SK-N-SH (cell line): Measurements from ENCODE around the gene TNFSF11. TPM values are rescaled to one million over a fixed set of nuclear protein-coding genes. Genes with fewer than 3 reads are reported as not detected.

ENCODE experiments used
- CTCF ChIA-PET: fragments of 300-600, 350-600 bp; formaldehyde crosslinking; extraction: SDS; loops from one replicate; lab custom pipeline; 2021; lab: Yijun Ruan, JAX
- POLR2A ChIA-PET: fragments of 350-600 bp; sonication (Branson Sonifier 250); formaldehyde crosslinking; extraction: SDS; loops from one replicate; lab custom pipeline; 2020; ENCODE audit warnings: antibody characterized with exemption, inconsistent platforms; lab: Yijun Ruan, JAX
- DNase-seq: peaks from one replicate; pipeline ENCODE4 v3.0.0; 2012
- H2AFZ ChIP-seq: fragments of 200-600 bp; sonication (generic); 2 replicates; pipeline ENCODE4 v1.8.1; 2016; ENCODE audit warnings: antibody characterized with exemption, mild to moderate bottlenecking, low read depth
- H3F3A ChIP-seq: fragments of 200-600 bp; sonication (generic); replicated peaks from 2 replicates; pipeline ENCODE3; 2016; ENCODE audit warnings: antibody characterized with exemption, mild to moderate bottlenecking; ENCODE audit not compliant: insufficient read depth
- H3K27ac ChIP-seq, 2 experiments: fragments of 200-500 bp in 1 of 2; fragments of 200-600 bp in 1 of 2; sonication (Bioruptor generic) in 1 of 2; sonication (generic), shearing (Covaris generic) in 1 of 2; 2 replicates each; pipeline versions ENCODE4 v1.5.1 to v1.6.1; 2014 to 2016; ENCODE audit warnings: low read depth in 2 of 2, inconsistent platforms in 1 of 2, low read length in 1 of 2, mild to moderate bottlenecking in 1 of 2, mixed read lengths in 1 of 2
- H3K27me3 ChIP-seq: fragments of 200-600 bp; sonication (generic), shearing (Covaris generic); 2 replicates; pipeline ENCODE4 v1.6.1; 2016; ENCODE audit warnings: mixed run types; ENCODE audit not compliant: insufficient read depth
- H3K36me3 ChIP-seq, 2 experiments: fragments of 200-500 bp in 1 of 2; fragments of 200-600 bp in 1 of 2; sonication (Bioruptor generic) in 1 of 2; sonication (generic) in 1 of 2; replicated peaks in 1 of 2; 2 replicates each; pipeline versions ENCODE3 to v1.5.1; 2014 to 2016; ENCODE audit warnings: low read length in 1 of 2, mild to moderate bottlenecking in 1 of 2; ENCODE audit not compliant: insufficient read depth in 2 of 2, control insufficient read depth in 1 of 2
- H3K4me1 ChIP-seq, 2 experiments: fragments of 200-500 bp in 1 of 2; fragments of 200-600 bp in 1 of 2; sonication (Bioruptor generic) in 1 of 2; sonication (generic), shearing (Covaris generic) in 1 of 2; 2 replicates each; pipeline versions ENCODE4 v1.5.1 to v1.6.1; 2014 to 2016; ENCODE audit warnings: low read depth in 1 of 2, low read length in 1 of 2, mixed run types in 1 of 2; ENCODE audit not compliant: insufficient read depth in 2 of 2, control insufficient read depth in 1 of 2
- H3K4me2 ChIP-seq: fragments of 200-600 bp; sonication (generic), shearing (Covaris generic); 2 replicates; pipeline ENCODE4 v1.6.1; 2017; ENCODE audit warnings: mixed run types
- H3K4me3 ChIP-seq, 2 experiments: fragments of 200-500 bp in 1 of 2; fragments of 200-600 bp in 1 of 2; sonication (Bioruptor generic) in 1 of 2; sonication (generic), shearing (Covaris generic) in 1 of 2; 2 replicates each; pipeline versions ENCODE4 v1.5.1 to v1.8.1; 2014 to 2016; ENCODE audit warnings: low read depth in 2 of 2, inconsistent platforms in 1 of 2, low read length in 1 of 2, mild to moderate bottlenecking in 1 of 2, mixed read lengths in 1 of 2, moderate library complexity in 1 of 2
- H3K79me2 ChIP-seq: fragments of 200-600 bp; sonication (generic); 2 replicates; pipeline ENCODE4 v1.8.1; 2017; ENCODE audit warnings: mild to moderate bottlenecking; ENCODE audit not compliant: insufficient read depth
- H3K9ac ChIP-seq: fragments of 200-600 bp; sonication (generic); 2 replicates; pipeline ENCODE4 v1.6.1; 2017; ENCODE audit warnings: mixed run types
- H3K9me2 ChIP-seq: fragments of 200-600 bp; sonication (generic); 2 replicates; pipeline ENCODE4 v1.6.1; 2017; ENCODE audit warnings: mixed run types
- H3K9me3 ChIP-seq: fragments of 200-600 bp; sonication (generic); 2 replicates; pipeline ENCODE4 v1.6.1; 2017; ENCODE audit warnings: mixed run types, mild to moderate bottlenecking, moderate library complexity
- H4K20me1 ChIP-seq: fragments of 200-600 bp; sonication (generic); 2 replicates; pipeline ENCODE4 v1.6.1; 2017; ENCODE audit warnings: mild to moderate bottlenecking, mixed run types; ENCODE audit not compliant: insufficient read depth
- ELF1 ChIP-seq: IDR thresholded peaks from 2 replicates; pipeline ENCODE4 v1.4.0; 2012
- EP300 ChIP-seq, 2 experiments: IDR thresholded peaks; 2 replicates each; pipeline versions ENCODE4 v1.4.0 to v1.6.1; 2012; ENCODE audit warnings: borderline replicate concordance in 1 of 2, low read depth in 1 of 2, low read length in 1 of 2
- EZH2phosphoT487 ChIP-seq: fragments of 200-600 bp; sonication (generic); IDR thresholded peaks from 2 replicates; pipeline ENCODE4 v1.6.1; 2017; ENCODE audit warnings: low read depth, mixed run types, mild to moderate bottlenecking, antibody characterized with exemption, moderate library complexity, borderline replicate concordance
- IRF3 ChIP-seq: fragments of 150-350 bp; IDR thresholded peaks from 2 replicates; pipeline ENCODE4 v1.6.1; 2016; ENCODE audit warnings: mild to moderate bottlenecking, low read depth, low read length
- JUND ChIP-seq: IDR thresholded peaks from 2 replicates; pipeline ENCODE4 v1.4.0; 2012
- MAX ChIP-seq: IDR thresholded peaks from 2 replicates; pipeline ENCODE4 v1.4.0; 2012; ENCODE audit warnings: low read depth
- MEF2A ChIP-seq: IDR thresholded peaks from 2 replicates; pipeline ENCODE4 v1.4.0; 2012; ENCODE audit warnings: low read depth, borderline replicate concordance
- NFIC ChIP-seq: IDR thresholded peaks from 2 replicates; pipeline ENCODE4 v1.4.0; 2012; ENCODE audit warnings: borderline replicate concordance
- NRF1 ChIP-seq: IDR thresholded peaks from 2 replicates; pipeline ENCODE4 v1.6.1; 2012; ENCODE audit warnings: low read depth, mild to moderate bottlenecking, low read length
- POLR2AphosphoS5 ChIP-seq: IDR thresholded peaks from 2 replicates; pipeline ENCODE4 v1.6.1; 2012; ENCODE audit warnings: low read depth, low read length
- RAD21 ChIP-seq: IDR thresholded peaks from 2 replicates; pipeline ENCODE4 v1.6.1; 2012; ENCODE audit warnings: mild to moderate bottlenecking, low read length
- RFX5 ChIP-seq: IDR thresholded peaks from 2 replicates; pipeline ENCODE4 v1.6.1; 2012; ENCODE audit warnings: mild to moderate bottlenecking, improper control_type of control experiment, low read length
- SMC3 ChIP-seq: IDR thresholded peaks from 2 replicates; pipeline ENCODE4 v1.6.1; 2012; ENCODE audit warnings: low read depth, low read length, improper control_type of control experiment
- TAF1 ChIP-seq: IDR thresholded peaks from 2 replicates; pipeline ENCODE4 v1.6.1; 2012; ENCODE audit warnings: low read depth, mild to moderate bottlenecking, low read length, moderate library complexity, borderline replicate concordance
- TEAD4 ChIP-seq: IDR thresholded peaks from 2 replicates; pipeline ENCODE4 v1.4.0; 2012; ENCODE audit warnings: mild to moderate bottlenecking, borderline replicate concordance; ENCODE audit not compliant: insufficient read depth
- ZBTB33 ChIP-seq: IDR thresholded peaks from 2 replicates; pipeline ENCODE4 v1.4.0; 2012; ENCODE audit warnings: low read depth, borderline replicate concordance
- WGBS: methylation state at CpG from one replicate; pipeline ENCODE4 v1.1.6; 2017; ENCODE audit warnings: low lambda C conversion rate; 5-methylcytosine and 5-hydroxymethylcytosine counted together
- polyA plus RNA-seq, 3 experiments: library from polyadenylated mRNA; depleted of rRNA; stranded (reverse); fragments of >200 nt; gene quantifications; 2 replicates each; pipeline ENCODE4 v1.2.3, GENCODE V29; 2012

TNFSF11 gene
- polyA plus RNA-seq (2012; rRNA removed), result not detected in 2 replicates
- polyA plus RNA-seq (2012; cell fraction: cytosol; rRNA removed), result not detected in 2 replicates
- 0.08 TPM in 1 of 2 replicates, not detected in the other for polyA plus RNA-seq (2012; cell fraction: nucleus; rRNA removed)

GRCh38 chr13:42574011-42574410 is at the start of gene TNFSF11:
TNFSF11 (plus strand) TSS chr13:42574152; CDS start chr13:42574304, 152 bp downstream.
- CTCF ChIA-PET, result no interaction called here
- no peaks in the 10 kb centered on the region for H3F3A ChIP-seq

More at GRCh38 chr13:42574011-42574410, at the start of gene TNFSF11:
- no peak within 1 kb of the TSS for H3K27ac ChIP-seq
- H3K36me3 ChIP-seq, result no peaks in the 10 kb centered on the region
- TF ChIP-seq NRF1, result no peak
- TF ChIP-seq EP300 (IDR thresholded peaks at IDR 0.05; ENCODE audit: borderline replicate concordance in 1 of 2, low read depth in 1 of 2, low read length in 1 of 2), result no peak
- no peak for TF ChIP-seq MAX
- TF ChIP-seq TEAD4, result no peak
- no peak for TF ChIP-seq RFX5
- no peak for TF ChIP-seq ZBTB33
- no peak for TF ChIP-seq JUND
- no peak for TF ChIP-seq IRF3
- no peak for TF ChIP-seq MEF2A
- no peak for TF ChIP-seq EZH2phosphoT487
- TF ChIP-seq TAF1, result no peak
- no peak for TF ChIP-seq POLR2AphosphoS5
- TF ChIP-seq RAD21, result no peak
- TF ChIP-seq NFIC, result no peak
- TF ChIP-seq SMC3, result no peak
- TF ChIP-seq ELF1, result no peak
- H3K4me2 ChIP-seq, result peak within 1 kb of the TSS; percentile 52
- H4K20me1 ChIP-seq, result no peaks in the 10 kb centered on the region
- POLR2A ChIA-PET, result no interaction called here
- 0 out of 2 replicates have a peak, but pooled peaks cover 7% of the 10 kb centered on the region for H3K9me3 ChIP-seq
- DNase-seq, result peak; percentile 29
- WGBS, result 11% methylated on average over 12 of the region's 39 CpGs
- H3K27me3 ChIP-seq, result peaks cover 33% of the 10 kb centered on the region
- no peaks in the 10 kb centered on the region for H3K79me2 ChIP-seq
- peak within 1 kb of the TSS; percentile 12 to 16; a peak in 1 of 4 replicates for H3K4me3 ChIP-seq
- H3K9me2 ChIP-seq, result no peaks in the 10 kb centered on the region
- H3K9ac ChIP-seq, result no peak within 1 kb of the TSS
- H2AFZ ChIP-seq, result no peak within 1 kb of the TSS
- H3K4me1 ChIP-seq, result peaks cover 0 to 3% of the 10 kb centered on the region in 2 experiments; a peak in 1 of 4 replicates
